H9 (cell line): Measurements from ENCODE around the gene GBP4. TPM values are rescaled to one million over a fixed set of nuclear protein-coding genes. Genes with fewer than 3 reads are reported as not detected.

ENCODE experiments used
- DNase-seq: peaks from one replicate; pipeline ENCODE4 v3.0.0-alpha.2; 2017
- H2AFZ ChIP-seq: one replicate; pipeline ENCODE4 v1.6.1; 2013; ENCODE audit warnings: mild to moderate bottlenecking, low read length, control low read depth, moderate library complexity
- H2AK5ac ChIP-seq: 2 replicates; pipeline ENCODE4 v1.6.1; 2013; ENCODE audit warnings: low read length, control low read depth, mixed read lengths; ENCODE audit not compliant: insufficient read length
- H2BK120ac ChIP-seq: one replicate; pipeline ENCODE4 v1.6.1; 2013; ENCODE audit warnings: low read depth, mild to moderate bottlenecking, low read length, control low read depth, inconsistent platforms; ENCODE audit not compliant: poor library complexity, severe bottlenecking
- H2BK12ac ChIP-seq: 2 replicates; pipeline ENCODE4 v1.6.1; 2013; ENCODE audit warnings: low read length, control low read depth, mixed read lengths, low read depth; ENCODE audit not compliant: insufficient read length
- H2BK15ac ChIP-seq: 2 replicates; pipeline ENCODE4 v1.6.1; 2013; ENCODE audit warnings: low read depth, low read length, control low read depth
- H2BK20ac ChIP-seq: one replicate; pipeline ENCODE4 v1.6.1; 2013; ENCODE audit warnings: low read depth, mild to moderate bottlenecking, low read length, control low read depth, inconsistent platforms; ENCODE audit not compliant: poor library complexity, severe bottlenecking
- H2BK5ac ChIP-seq: 2 replicates; pipeline ENCODE4 v1.6.1; 2013; ENCODE audit warnings: low read length, control low read depth, mixed read lengths; ENCODE audit not compliant: insufficient read length
- H3K14ac ChIP-seq: 2 replicates; pipeline ENCODE4 v1.6.1; 2013; ENCODE audit warnings: low read length, control low read depth; ENCODE audit not compliant: insufficient read depth
- H3K18ac ChIP-seq: 2 replicates; pipeline ENCODE4 v1.6.1; 2013; ENCODE audit warnings: low read depth, mild to moderate bottlenecking, mixed read lengths, low read length, control low read depth; ENCODE audit not compliant: insufficient read length
- H3K23ac ChIP-seq: 2 replicates; pipeline ENCODE4 v1.6.1; 2013; ENCODE audit warnings: low read length, control low read depth, mixed read lengths, low read depth; ENCODE audit not compliant: insufficient read length
- H3K23me2 ChIP-seq: 2 replicates; pipeline ENCODE4 v1.6.1; 2013; ENCODE audit warnings: low read depth, mild to moderate bottlenecking, mixed read lengths, low read length, control low read depth; ENCODE audit not compliant: insufficient read length, poor library complexity, severe bottlenecking
- H3K27ac ChIP-seq: 2 replicates; pipeline ENCODE4 v1.5.1; 2013; ENCODE audit warnings: low read length, control low read depth, mixed read lengths, low read depth; ENCODE audit not compliant: insufficient read length
- H3K27me3 ChIP-seq: 2 replicates; pipeline ENCODE4 v1.6.1; 2013; ENCODE audit warnings: low read length, control low read depth, inconsistent platforms; ENCODE audit not compliant: insufficient read depth
- H3K4ac ChIP-seq: 2 replicates; pipeline ENCODE4 v1.6.1; 2013; ENCODE audit warnings: low read depth, mild to moderate bottlenecking, control low read depth, inconsistent platforms, low read length, moderate library complexity
- H3K4me1 ChIP-seq: 2 replicates; pipeline ENCODE4 v1.6.1; 2013; ENCODE audit warnings: low read length, control low read depth, inconsistent platforms; ENCODE audit not compliant: insufficient read depth
- H3K4me2 ChIP-seq: 2 replicates; pipeline ENCODE4 v1.6.1; 2013; ENCODE audit warnings: low read length, control low read depth, mixed read lengths; ENCODE audit not compliant: insufficient read length, insufficient read depth
- H3K56ac ChIP-seq: 2 replicates; pipeline ENCODE4 v1.6.1; 2013; ENCODE audit warnings: low read depth, mild to moderate bottlenecking, mixed read lengths, low read length, control low read depth; ENCODE audit not compliant: insufficient read length
- H3K79me1 ChIP-seq: 2 replicates; pipeline ENCODE4 v1.6.1; 2013; ENCODE audit warnings: low read depth, mild to moderate bottlenecking, moderate library complexity, low read length, control low read depth, inconsistent platforms; ENCODE audit not compliant: insufficient read depth, poor library complexity, severe bottlenecking
- H3K79me2 ChIP-seq: 2 replicates; pipeline ENCODE4 v1.6.1; 2013; ENCODE audit warnings: low read length, control low read depth, inconsistent platforms; ENCODE audit not compliant: insufficient read depth
- H3K9ac ChIP-seq: 2 replicates; pipeline ENCODE4 v1.6.1; 2013; ENCODE audit warnings: low read length, control low read depth, mixed read lengths; ENCODE audit not compliant: insufficient read length; ENCODE audit errors: extremely low read depth
- H3K9me3 ChIP-seq: one replicate; pipeline ENCODE4 v1.6.1; 2013; ENCODE audit warnings: low read depth, low read length, inconsistent platforms; ENCODE audit not compliant: control insufficient read depth
- H3T11ph ChIP-seq: one replicate; pipeline ENCODE4 v1.6.1; 2013; ENCODE audit warnings: mild to moderate bottlenecking, low read length, control low read depth, inconsistent platforms
- H4K20me1 ChIP-seq: one replicate; pipeline ENCODE4 v1.6.1; 2013; ENCODE audit not compliant: control insufficient read depth, insufficient read length, insufficient read depth
- H4K5ac ChIP-seq: 2 replicates; pipeline ENCODE4 v1.6.1; 2013; ENCODE audit warnings: low read depth, mild to moderate bottlenecking, mixed read lengths, low read length, control low read depth; ENCODE audit not compliant: insufficient read length
- H4K8ac ChIP-seq: replicated peaks from 2 replicates; pipeline ENCODE4 v1.6.1; 2013; ENCODE audit warnings: low read length, control low read depth, mixed read lengths, low read depth; ENCODE audit not compliant: insufficient read length
- H4K91ac ChIP-seq: 2 replicates; pipeline ENCODE4 v1.6.1; 2013; ENCODE audit warnings: low read depth, mild to moderate bottlenecking, moderate library complexity, mixed read lengths, low read length, control low read depth; ENCODE audit not compliant: insufficient read length
- H3K27ac Mint-ChIP-seq, 3 experiments: 2 replicates in 2 of 3; 3 replicates in 1 of 3; pipeline ENCODE4 v1.8.0; 2020 to 2021; ENCODE audit warnings: mixed read lengths in 3 of 3, mild to moderate bottlenecking in 1 of 3, moderate library complexity in 1 of 3
- H3K27me3 Mint-ChIP-seq: 2 replicates; pipeline ENCODE4 v1.8.0; 2021; ENCODE audit warnings: low read depth, mild to moderate bottlenecking, moderate library complexity, mixed read lengths
- H3K36me3 Mint-ChIP-seq, 3 experiments: 2 replicates in 2 of 3; 3 replicates in 1 of 3; pipeline ENCODE4 v1.8.0; 2020 to 2021; ENCODE audit warnings: low read depth in 3 of 3, mixed read lengths in 3 of 3; ENCODE audit not compliant: insufficient read depth in 1 of 3
- H3K4me1 Mint-ChIP-seq, 2 experiments: 2 replicates each; pipeline ENCODE4 v1.8.0; 2020; ENCODE audit warnings: mixed read lengths in 2 of 2
- H3K4me3 Mint-ChIP-seq, 2 experiments: 2 replicates in 1 of 2; 3 replicates in 1 of 2; pipeline ENCODE4 v1.8.0; 2020 to 2021; ENCODE audit warnings: mild to moderate bottlenecking in 2 of 2, mixed read lengths in 2 of 2, moderate library complexity in 1 of 2
- H3K9me3 Mint-ChIP-seq, 2 experiments: 2 replicates in 1 of 2; 3 replicates in 1 of 2; pipeline ENCODE4 v1.8.0; 2020; ENCODE audit warnings: mild to moderate bottlenecking in 2 of 2, mixed read lengths in 2 of 2, moderate library complexity in 1 of 2
- WGBS: extraction: QIAGEN DNeasy Blood & Tissue Kit; methylation state at CpG from one replicate; pipeline ENCODE4 v1.1.7; 2013; ENCODE audit warnings: missing lambda C conversion rate, low lambda C conversion rate, mixed read lengths; ENCODE audit not compliant: insufficient read length; ENCODE audit errors: extremely low coverage; 5-methylcytosine and 5-hydroxymethylcytosine counted together
- total RNA-seq: library from RNA; stranded (reverse); gene quantifications from 2 replicates; pipeline ENCODE4 v1.2.1, GENCODE V29; 2021
- TF ChIP-seq, protein P1 (sequence below): fragments of 200-600 bp; sonication (generic); conservative IDR thresholded peaks from 3 replicates; pipeline ENCODE4 v1.8.0; 2021; ENCODE audit warnings: antibody characterized with exemption, mild to moderate bottlenecking

GBP4 gene
- total RNA-seq, 1 experiment from 2014 or later, result not detected

DNA sequence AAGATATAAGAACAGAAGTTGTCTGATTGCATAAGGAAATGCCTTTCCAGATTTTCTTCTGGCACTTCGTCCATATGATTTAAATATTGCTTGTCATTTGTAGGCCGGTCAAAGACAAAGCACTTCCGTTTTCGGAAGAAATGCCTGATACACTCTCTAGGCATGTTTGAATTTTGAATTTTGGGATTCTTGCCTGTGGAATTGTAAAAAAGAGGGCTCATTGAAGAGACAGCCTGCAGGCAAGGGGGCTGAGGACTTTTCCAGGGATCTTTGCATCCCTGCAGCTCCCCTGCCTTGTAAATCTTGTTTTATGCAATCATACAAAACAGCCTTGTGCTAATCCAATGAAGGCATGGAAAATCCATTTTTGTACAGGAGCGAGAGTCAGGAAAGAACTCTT is 7.4 kb downstream of the GBP4 start:
- Histone ChIP-seq H3K23me2 (no peaks in the 10 kb centered on the region), H3K56ac (no peak overlapping the region), H3K4me1 (no peaks in the 10 kb centered on the region), H4K91ac (no peak overlapping the region), H3K9ac (no peak overlapping the region), H4K5ac (no peak overlapping the region), H3K79me2 (no peaks in the 10 kb centered on the region), H3K14ac (no peak overlapping the region), H2BK120ac (no peak overlapping the region), H4K8ac (no peak overlapping the region), H3K9me3 (no peaks in the 10 kb centered on the region), H3K23ac (no peak overlapping the region), H2AK5ac (no peak overlapping the region), H3K27ac (no peak overlapping the region), H2BK5ac (no peak overlapping the region), H3K4ac (no peak overlapping the region), H3K18ac (no peak overlapping the region), H2BK12ac (no peak overlapping the region), H2BK15ac (no peak overlapping the region), H2AFZ (no peak overlapping the region), H3K79me1 (no peaks in the 10 kb centered on the region), H4K20me1 (no peaks in the 10 kb centered on the region), H2BK20ac (no peak overlapping the region), H3T11ph (no peak overlapping the region), H3K4me2 (no peak overlapping the region), H3K27me3 (no peaks in the 10 kb centered on the region)
- WGBS, result no CpG with 5 or more reads among the region's 5 CpGs
- no peaks in the 10 kb centered on the region for H3K36me3 Mint-ChIP-seq
- no peak overlapping the region for H3K27ac Mint-ChIP-seq
- H3K27me3 Mint-ChIP-seq, result no peaks in the 10 kb centered on the region
- no peak overlapping the region for H3K4me3 Mint-ChIP-seq
- no peaks in the 10 kb centered on the region for H3K9me3 Mint-ChIP-seq
- no peak for DNase-seq
- no peaks in the 10 kb centered on the region for H3K4me1 Mint-ChIP-seq
- TF ChIP-seq, protein P1, sequence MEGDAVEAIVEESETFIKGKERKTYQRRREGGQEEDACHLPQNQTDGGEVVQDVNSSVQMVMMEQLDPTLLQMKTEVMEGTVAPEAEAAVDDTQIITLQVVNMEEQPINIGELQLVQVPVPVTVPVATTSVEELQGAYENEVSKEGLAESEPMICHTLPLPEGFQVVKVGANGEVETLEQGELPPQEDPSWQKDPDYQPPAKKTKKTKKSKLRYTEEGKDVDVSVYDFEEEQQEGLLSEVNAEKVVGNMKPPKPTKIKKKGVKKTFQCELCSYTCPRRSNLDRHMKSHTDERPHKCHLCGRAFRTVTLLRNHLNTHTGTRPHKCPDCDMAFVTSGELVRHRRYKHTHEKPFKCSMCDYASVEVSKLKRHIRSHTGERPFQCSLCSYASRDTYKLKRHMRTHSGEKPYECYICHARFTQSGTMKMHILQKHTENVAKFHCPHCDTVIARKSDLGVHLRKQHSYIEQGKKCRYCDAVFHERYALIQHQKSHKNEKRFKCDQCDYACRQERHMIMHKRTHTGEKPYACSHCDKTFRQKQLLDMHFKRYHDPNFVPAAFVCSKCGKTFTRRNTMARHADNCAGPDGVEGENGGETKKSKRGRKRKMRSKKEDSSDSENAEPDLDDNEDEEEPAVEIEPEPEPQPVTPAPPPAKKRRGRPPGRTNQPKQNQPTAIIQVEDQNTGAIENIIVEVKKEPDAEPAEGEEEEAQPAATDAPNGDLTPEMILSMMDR, result no peak
